Activated T-helper 1 cell treated with anti-CD3 and anti-CD28 coated beads, Interleukin-2, amount 50 U/mL, for 16 hours (primary cell): Measurements from ENCODE around the gene RNF220.
"Not testable (repeated sequence)": the region's sequence is repeated elsewhere in the genome, so short reads cannot be mapped to it uniquely, and the experiment has no call there.

Experiments used
- DNase-seq, 2 donors: peaks; one replicate each; pipeline ENCODE4 v3.0.0-alpha.2; 2020; ENCODE audit warnings: low read depth in 1 of 2, low spot score in 1 of 2

RNF220 gene

DNA sequence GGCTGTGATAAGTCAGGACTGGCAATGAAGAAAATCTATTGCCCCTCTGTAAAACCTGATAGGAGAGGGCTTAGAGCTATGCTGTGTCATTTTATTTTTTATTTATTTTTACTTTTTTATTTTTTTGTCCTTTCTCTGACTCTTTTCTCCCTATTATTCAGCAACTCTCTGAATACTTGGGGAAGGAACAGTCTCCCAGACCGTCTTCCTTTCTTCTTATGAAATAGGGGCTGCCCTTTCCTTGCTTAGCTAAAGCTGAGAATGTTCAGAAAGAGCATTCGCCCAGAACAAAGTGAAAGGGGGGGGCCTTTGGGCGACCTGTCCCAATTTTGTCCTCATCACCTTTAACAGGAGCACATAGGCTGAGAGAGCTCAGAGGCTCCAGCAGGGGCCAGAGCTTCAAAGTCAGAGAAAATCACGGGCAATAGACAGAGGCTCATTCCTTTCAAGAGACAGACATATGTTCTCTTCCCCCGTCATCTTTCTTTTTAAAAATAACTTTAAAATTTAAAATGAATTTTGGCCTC, 80.9 kb downstream of the RNF220 start:
- no peak for DNase-seq

DNA sequence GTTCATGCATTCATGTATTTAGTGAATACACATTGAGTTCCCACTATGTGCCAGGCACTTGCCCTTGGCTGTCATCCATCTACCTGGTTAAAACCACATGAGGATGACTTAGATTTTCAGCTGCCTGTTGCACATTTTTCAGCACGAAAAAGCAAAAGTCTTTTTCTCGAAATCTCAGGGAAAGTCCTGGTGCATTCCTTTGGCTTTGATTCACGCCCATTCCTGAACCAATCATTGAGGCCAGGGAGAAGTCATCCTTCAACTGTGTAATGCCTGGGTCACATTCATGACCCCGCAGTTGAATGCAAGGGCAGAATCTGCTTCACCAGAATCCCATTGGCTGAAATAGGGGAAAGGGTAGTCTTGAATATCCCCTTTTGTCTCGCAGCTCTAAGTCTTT, 84.4 kb downstream of the RNF220 start:
- no peak for DNase-seq

DNA sequence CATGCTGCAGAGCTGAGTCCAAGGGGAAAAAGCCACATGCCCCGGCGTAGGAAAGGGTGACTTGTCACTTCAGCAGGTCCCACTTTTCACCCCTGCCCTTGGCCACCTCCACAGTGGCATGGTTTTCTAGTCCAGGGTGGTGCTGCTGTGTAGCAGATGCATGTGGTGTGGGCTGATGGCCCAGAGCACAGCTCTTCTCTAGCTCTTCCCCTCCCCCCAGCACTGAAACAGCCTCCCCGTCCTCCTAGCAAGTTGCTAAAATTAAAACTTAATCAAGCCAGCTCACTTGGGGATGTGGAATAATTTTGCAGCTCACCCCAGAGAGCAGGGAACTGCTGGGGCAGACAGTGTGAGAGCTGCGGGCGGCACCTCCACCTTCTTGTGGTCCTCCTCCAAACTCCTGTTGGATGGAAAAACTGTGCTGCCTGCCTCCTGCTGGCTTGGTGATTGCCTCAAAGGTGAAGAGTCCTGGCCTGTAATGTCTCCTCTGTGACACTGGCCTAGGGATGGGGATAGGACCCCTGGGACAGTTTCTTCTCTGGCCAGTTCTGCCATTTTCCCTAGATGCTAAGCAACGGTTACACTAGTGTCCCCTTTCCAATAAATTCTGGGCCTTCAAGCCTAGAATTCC, 91.6 kb downstream of the RNF220 start:
- DNase-seq, result no peak

DNA sequence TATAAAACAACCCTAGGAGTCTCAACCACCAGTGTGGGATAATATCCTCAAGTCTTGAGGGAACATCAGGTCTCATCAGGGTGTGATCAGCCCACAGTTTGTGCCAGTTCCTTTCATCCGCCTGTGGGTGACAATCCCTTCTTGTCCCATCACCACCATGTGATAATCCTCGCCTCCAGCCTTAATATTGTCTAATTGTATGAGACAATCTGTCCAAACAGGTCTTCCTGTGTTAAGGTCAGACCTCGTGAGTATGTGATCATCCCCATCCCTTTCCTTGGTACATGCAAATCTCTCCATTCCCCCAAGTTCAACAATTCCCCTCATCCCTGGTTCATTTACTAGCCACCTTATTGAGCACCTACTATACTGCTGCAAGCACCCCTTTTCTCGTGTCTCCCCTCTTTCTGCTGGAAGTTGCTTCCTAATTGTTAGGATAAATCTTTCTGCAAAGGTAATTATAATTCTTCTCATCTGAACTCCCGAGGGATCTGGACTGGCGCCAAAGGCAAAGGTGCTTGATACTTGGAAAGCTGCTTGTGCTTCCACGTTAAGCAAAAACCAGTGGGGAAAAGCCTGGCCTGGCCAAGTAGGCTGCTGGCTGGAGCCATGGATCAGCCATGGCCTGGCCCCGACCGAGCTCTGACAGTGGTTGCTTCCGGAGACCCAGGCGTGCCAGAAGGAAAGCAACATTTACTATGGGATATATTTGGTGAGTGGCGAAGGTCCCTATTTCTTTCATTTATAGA, 92.5 kb downstream of the RNF220 start:
- DNase-seq, result no peak

DNA sequence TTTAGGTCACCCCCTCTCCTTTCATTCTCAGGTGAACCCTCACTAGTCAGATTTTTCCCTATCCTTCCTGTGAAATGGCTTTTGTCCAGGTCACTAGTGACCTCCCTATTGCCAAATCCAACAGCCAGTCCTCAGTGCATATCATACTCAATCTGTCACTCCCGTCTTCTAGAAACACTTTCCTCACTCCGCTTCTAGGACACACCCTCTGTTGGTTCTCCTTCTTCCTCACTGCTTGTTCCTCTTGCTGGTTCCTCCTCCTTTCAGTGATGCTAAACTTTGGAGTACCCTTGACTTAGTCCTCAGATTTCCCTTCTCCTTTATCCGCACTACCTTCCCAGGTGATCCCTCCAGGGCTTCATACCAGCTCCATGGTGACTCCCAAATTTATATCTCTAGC, 94.3 kb downstream of the RNF220 start:
- DNase-seq, result no peak

DNA sequence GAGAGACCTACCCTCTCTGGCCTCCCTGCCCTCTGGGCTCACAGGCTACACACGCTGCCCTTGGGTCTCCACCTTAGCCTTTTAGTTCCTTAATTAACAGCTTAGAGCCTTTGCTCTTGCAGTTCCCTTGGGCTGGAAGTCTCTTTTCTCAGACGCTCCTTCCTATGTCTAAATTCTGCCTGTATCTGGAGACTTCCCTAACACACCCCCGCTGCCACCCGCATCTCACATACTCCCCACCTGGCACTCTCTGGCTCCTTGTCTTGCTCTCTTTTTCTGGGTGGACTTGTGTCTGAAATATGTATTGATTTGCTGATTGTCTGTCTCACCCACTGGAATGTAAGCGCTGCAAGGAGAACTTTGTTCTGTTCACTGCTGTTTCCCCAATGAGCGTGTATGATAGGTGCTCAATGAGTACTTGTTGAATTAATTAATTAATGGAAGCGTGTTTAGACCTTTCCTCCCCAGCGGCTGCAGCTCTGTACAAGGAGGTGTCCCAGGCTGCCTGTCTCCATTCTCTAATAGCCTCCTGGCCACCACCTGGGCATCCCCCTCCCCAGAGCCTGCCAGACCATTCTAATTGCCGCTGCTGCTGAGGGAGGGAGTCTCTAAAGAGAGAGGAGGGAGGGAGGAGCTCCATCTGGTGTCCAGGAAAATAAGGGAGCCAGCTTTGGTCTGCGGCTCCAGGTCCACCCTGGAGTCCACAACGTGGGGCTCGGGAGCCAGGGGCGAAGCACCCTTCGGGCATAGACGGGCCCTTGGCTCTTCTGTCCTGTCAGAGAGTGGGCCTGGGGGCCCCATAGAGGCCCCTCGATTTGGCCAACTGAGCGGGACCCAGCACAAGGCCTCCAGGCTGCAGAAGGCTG, 95.4 kb downstream of the RNF220 start:
- DNase-seq, result no peak

DNA sequence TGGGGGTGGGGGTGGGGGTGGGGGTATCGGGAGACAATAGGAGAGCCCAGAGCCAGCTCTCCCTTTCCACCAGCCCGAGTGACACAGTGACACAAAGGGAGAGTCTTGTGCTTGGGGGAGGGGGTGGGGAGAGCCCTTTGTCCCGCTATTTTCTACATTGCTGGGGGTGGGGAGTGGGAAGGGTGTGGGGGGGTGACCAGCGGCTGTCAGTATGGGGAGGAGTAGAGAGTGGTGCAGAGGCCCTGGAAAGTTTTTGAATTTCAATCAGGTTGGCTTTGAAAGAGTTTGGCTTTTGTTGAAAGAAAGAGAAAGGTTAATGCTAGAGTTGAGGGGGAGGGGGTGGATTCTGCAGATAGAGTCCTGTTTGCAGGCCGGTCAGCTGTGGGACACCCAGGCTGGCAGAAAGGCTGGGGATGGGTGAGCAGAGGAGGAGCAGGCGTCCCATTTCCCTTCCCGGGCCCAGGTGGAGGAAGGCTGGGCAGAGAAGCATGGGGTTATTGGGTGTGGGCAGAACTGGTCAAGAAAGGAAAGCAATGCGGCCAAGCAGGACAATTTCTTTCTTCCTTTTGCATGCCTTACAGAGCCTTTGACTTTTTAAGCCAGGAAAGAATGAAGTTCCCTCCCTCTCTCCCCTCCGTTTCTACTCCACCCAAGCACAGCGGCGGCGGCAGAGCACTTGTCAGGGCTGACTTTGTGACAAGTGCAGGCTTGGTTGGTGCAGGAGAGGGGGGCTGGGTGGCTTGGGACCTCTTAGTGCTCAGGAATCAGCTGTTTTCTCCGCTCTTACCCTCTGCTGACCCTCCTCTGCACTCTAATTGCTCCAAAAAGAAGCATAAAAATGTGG, 96.2 kb downstream of the RNF220 start:
- DNase-seq, result no peak

DNA sequence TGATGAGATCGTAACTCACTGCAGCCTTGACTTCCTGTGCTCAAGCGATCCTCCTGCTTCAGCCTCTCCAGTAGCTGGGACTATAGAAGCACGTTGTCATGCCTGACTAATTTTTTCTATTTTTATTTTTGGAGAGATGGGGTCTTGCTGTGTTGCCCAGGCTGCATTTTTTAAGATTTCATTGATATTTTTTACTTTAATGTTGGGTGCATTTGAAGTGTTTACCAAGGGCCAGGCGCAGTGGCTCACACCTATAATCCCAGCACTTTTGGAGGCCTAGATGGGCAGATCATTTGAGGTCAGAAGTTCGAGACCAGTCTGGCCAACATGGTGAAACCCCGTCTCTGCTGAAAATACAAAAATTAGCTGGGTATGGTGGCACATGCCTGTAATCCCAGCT, 97.8 kb downstream of the RNF220 start:
- DNase-seq, result not testable (repeated sequence)

DNA sequence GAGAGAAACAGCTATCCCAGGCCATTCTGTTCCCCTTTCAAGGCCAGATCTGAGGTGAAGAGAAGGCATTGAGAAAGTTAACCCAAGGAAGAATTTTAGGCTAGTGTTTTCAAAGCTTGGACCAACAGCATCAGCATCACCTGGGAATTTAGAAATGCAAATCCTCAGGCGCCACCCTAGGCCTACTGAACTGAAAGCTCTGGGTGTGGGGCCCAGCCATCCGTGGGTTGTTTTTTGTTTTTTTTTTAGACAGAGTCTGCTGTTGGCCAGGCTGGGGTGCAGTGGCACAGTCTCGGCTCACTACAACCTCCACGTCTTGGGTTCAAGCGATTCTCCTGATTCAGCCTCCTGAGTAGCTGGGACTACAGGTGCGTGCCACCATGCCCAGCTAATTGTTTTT, 98.6 kb downstream of the RNF220 start:
- DNase-seq, result no peak

DNA sequence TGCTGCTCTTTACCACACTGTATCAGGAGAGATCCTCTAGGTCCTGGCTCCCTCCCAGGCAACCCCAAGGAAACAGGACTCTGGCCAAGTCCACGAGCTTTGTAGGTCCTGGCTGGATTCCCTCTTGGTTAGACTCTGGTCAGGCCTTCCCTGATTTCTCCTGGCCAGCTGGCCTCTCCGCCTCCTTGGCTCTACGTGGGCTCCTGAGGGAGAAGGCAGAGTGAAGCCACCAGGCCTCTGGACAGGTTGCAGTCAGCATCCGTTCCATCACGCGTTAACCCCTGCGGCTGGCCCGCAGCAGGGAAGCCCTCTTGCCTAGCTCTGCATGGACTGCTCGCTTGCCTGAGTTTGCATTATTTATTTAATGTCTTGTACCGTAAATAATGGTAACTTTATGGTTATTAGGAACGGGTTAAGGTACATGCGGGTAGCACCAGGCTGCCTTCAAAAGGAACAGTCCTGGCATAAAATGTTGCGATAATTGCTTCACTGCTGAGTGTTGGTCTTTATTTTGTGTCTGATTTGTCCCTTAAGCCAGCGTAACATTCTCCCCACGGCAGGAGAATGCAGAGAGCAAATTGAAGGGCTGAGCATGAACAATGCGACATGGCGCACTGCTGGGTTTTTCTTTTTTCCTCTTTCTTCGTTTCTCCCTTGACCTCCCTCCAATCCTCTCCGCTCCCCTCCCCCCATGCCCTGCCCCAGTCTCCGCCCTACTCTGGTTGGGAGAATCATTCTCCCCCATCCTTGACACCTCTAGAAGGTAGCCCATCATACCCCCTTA, 100.3 kb downstream of the RNF220 start:
- no peak for DNase-seq

DNA sequence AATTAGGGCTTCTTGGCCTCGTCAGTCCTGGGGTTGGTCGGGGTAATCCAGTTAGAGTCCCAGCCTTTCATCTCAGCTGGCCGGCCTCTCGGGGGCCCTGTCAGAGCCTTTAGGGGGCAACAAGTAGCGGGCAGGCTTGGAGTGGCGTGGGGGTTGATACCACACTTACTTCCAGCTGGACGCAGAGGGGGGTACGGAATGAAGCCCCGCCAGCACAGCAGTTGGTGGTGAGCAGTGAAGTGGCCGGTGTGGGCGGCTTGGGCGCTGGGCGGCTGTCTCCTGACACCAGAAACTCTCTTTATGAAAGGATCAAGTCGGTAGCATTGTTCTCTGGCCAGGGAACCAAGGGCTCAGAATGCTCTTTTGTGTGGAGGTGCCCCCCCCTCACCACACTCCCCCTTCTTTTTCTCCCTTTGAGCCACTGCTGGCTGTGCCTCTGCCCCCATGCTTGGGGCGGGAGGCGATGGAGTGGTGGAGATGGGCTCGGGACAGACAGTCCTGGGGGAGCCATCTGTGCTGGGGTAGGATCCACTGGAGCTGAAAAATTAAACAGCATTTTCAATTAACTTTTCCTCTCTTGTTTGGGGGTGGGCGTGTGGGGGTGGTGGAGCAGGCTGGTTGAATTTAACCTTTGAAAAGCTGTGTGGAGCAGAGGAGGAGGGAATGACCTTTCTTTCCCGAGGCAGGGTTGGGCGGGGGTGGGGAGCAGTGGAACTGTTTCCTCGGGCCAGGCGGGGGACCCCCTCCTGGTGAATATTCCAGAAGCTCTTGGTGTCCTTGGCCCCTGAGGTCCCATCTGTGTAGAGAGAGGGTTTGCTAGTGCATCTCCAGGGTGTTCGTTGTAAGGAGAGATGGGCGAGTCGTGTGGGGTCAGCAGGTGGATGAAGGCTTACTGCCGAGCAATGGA, 102.7 kb downstream of the RNF220 start:
- DNase-seq, result no peak

DNA sequence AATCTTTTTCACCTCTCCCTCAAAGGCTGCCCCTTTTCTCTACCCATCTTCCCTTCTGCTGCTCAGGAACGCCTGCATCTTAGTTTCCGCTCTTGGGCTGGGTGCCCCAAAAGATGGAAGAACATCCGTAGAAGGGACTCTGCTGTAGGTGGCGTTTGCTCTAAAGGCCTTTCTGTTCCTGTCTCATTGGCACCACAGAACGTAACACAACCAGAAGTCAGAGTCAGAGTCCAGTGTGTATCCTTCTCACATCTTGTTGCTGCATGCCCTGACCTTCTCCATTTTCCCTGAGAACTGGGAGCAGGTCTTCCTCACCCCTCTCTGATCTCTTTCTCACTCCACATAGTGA, 103.3 kb downstream of the RNF220 start:
- DNase-seq, result no peak

DNA sequence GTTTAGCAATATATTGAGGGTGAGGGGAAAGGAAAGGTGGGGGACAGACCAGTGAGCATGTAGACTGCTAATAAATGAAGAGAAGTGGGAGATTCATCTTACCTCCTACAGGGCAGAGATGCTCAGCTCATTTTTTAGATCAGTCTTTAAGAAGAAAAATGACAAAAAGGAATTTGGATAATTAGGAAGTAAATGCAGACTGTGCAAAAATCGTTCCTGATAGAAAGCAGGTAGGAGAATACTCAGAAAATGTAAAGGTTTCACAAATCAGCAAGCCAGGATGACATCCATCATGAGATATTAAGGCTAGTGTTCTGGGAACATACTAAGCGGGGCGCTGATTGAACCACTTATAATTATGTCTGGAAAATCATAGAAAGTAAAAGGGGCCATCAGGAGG, 106.3 kb downstream of the RNF220 start:
- no peak for DNase-seq

DNA sequence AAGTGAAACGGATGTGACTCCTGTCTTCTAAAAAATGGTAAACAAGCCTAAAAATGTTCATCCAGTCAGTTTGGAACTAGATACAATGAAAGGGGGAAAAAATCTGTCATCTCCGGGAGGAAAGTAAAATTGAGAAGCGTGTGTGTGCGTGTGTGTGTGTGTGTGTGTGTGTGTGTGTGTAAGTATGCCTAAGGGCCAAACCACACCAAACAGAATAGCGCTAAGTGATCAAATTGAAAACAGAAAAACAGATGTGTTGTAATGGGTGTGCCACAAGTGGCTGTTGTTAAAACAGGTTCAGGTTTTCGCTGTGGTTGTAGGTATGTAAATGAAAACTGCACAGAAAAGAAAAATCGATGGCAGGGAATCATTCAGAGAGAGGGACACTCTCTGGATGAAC, 106.7 kb downstream of the RNF220 start:
- no peak for DNase-seq

DNA sequence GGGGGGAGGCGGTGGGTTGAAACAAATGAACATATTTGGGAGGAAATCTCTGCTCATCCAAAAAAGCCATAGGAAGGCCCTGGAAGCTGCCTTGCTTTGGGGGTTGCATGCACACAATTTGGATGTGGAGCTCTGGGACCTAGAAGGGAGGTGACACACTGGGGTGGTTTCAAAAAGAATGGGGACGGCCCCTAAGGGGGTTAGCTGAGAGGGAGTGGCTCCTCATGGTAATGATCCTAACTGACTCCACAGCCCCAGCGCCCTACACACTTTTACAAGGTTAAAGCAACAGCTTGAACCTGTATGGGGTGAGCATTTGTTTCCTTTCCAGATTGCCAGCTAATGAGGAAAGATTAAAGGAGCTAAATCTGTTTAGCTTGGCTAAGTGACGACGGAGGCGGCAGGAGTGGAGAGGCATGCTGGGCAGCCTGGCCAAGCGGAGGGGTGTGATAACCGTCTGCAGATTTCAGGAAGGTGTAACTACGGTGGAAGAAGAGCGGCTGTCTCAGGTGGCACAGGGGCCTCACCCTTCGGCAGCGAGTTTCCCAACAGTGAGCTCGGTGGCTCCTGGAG, 107.3 kb downstream of the RNF220 start:
- no peak for DNase-seq

DNA sequence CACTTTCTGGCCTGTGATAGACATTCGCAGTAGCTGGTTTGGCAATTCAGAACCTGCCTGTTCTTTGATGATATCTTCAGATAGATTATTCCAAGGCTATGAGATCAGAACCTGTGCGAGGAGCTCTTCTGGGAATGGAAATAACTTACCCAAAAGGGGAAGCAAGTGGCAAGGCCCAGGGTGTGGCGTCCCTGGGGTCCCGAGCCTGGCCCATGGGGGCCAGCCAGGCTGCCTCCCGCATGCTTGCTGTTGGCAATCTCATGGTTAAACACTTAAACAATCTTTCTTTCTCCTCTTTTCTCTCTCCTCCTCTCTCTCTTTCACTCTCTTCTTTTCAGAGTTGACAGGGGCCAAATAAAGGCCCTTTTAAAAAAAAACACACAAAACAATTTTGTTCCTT, 108.1 kb downstream of the RNF220 start:
- DNase-seq, result no peak

DNA sequence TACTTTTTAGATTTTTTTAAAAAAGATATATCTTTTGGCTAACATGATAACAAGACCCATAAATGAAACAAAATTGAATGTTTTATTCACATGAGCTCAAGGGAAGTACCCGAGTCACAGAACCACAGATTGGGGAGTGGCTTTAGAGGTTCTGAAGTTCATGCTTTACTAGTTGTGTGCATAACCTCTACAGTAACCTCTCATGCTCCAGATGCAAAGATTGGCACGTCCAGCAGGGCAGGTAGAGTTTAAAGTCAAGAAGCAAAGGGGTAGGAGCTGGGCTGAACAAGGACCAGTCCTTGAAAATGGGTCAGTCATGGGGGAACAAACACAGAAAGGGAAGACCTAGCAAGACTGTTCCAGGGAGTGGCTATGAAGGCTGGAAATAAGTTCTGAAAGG, 109.6 kb downstream of the RNF220 start:
- no peak for DNase-seq

DNA sequence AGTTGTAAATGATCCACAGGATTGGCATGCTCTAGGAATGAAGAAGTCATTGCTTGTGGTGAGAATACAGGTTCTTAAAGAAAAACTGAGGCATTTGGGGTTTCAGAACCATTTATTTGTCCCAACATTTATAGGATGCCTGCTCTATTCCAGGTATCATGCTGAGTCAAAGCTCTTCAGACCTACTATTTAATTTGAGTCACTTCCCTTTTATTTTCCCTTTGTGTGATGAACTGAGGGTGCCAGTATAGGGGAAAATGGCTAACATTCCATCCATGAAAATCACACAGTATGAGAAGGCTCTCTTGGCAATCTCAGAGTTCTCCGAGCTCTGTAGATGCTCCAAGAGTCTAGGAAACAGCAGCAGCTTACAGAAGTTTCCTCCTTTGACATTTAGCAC, 110.4 kb downstream of the RNF220 start:
- DNase-seq, result no peak
